Breast epithelium (tissue), 4 donors: ENCODE data around the gene SLC22A23. TPM values are rescaled to one million over a fixed set of nuclear protein-coding genes. Genes with fewer than 3 reads are reported as not detected.
A peak's percentile ranks its signal among the peaks of the same experiment; 100 is the strongest.

Experiments used
- DNase-seq, 2 donors: peaks; one replicate each; pipeline ENCODE4 v3.0.0-alpha.2; 2019; ENCODE audit warnings: low spot score in 2 of 2
- H3K27ac ChIP-seq, 2 donors: fragments of 200-600 bp; sonication (generic) in 1 of 2; one replicate each; pipeline ENCODE4 v1.5.1; 2016 to 2019; ENCODE audit warnings: mild to moderate bottlenecking in 1 of 2
- H3K27me3 ChIP-seq, 2 donors: fragments of 200-600 bp; sonication (generic) in 1 of 2; one replicate each; pipeline versions ENCODE4 v1.5.1 to v1.6.0; 2017 to 2019; ENCODE audit warnings: control low read depth in 1 of 2, mild to moderate bottlenecking in 1 of 2
- H3K36me3 ChIP-seq: fragments of 200-600 bp; one replicate; pipeline ENCODE4 v1.5.1; 2019
- H3K4me1 ChIP-seq, 2 donors: fragments of 200-600 bp; sonication (generic); one replicate each; pipeline ENCODE4 v1.5.1; 2016 to 2019; ENCODE audit warnings: control low read depth in 1 of 2
- H3K4me3 ChIP-seq, 3 donors: fragments of 200-600 bp; sonication (generic); 1 replicate in 2 of 3; 2 replicates in 1 of 3; pipeline ENCODE4 v1.5.1; 2016 to 2019; ENCODE audit warnings: mild to moderate bottlenecking in 3 of 3, moderate library complexity in 2 of 3
- H3K9me3 ChIP-seq, 2 donors: fragments of 200-600 bp; sonication (generic) in 1 of 2; one replicate each; pipeline ENCODE4 v1.5.1; 2016 to 2019; ENCODE audit warnings: control low read depth in 1 of 2
- CTCF ChIP-seq, 3 donors: fragments of 450-650 bp; IDR thresholded peaks; one replicate each; pipeline ENCODE4 v1.5.1; 2016 to 2017; ENCODE audit warnings: antibody characterized with exemption in 3 of 3, mild to moderate bottlenecking in 3 of 3, moderate library complexity in 3 of 3
- POLR2A ChIP-seq: fragments of 450-650 bp; IDR thresholded peaks from one replicate; pipeline ENCODE4 v1.6.1; 2016; ENCODE audit warnings: antibody characterized with exemption, mild to moderate bottlenecking, moderate library complexity
- POLR2AphosphoS5 ChIP-seq, 3 donors: sonication (generic); formaldehyde crosslinking; IDR thresholded peaks; one replicate each; pipeline ENCODE4 v1.6.1; 2017; ENCODE audit warnings: antibody characterized with exemption in 3 of 3
- intact Hi-C: fragments of 100-400 bp; cut with DNase I; formaldehyde crosslinking; loops from one replicate; pipeline ENCODE4 v1.15.1; 2023; ENCODE audit warnings: low total_unique reads
- total RNA-seq, 3 donors: library from RNA; depleted of rRNA; stranded (reverse); fragments of >200 nt; gene quantifications; one replicate each; pipeline ENCODE4 v1.1.0, GENCODE V29; 2016

The SLC22A23 gene
- total RNA-seq, 3 donors from 2014 or later = 10.9 to 26.3 (median 22.9) TPM

- no peaks in the 10 kb centered on the region for H3K27me3 ChIP-seq
- H3K9me3 ChIP-seq = no peaks in the 10 kb centered on the region
- no peak overlapping the region for H3K4me3 ChIP-seq
- TF ChIP-seq POLR2A (no peak), CTCF (IDR thresholded peaks at IDR 0.05) (no peak), POLR2AphosphoS5 (IDR thresholded peaks at IDR 0.05) (no peak)
- peaks cover 4 to 6% of the 10 kb centered on the region in 2 donors for H3K4me1 ChIP-seq
- no peak for DNase-seq
- intact Hi-C loops = no loop called here
- peak overlapping the region in 1 of 2 donors; percentile 95 for H3K27ac ChIP-seq
- H3K36me3 ChIP-seq = no peaks in the 10 kb centered on the region
Measured at GRCh38 chr6:3392930-3393835, 63.7 kb downstream of the SLC22A23 start.

- DNase-seq = no peak
- Histone ChIP-seq H3K27me3 (no peaks in the 10 kb centered on the region), H3K27ac (peak overlapping the region; percentile 95), H3K4me3 (no peak overlapping the region), H3K9me3 (no peaks in the 10 kb centered on the region), H3K36me3 (no peaks in the 10 kb centered on the region), H3K4me1 (peaks cover 4 to 6% of the 10 kb centered on the region in 2 donors)
- TF ChIP-seq POLR2AphosphoS5 (IDR thresholded peaks at IDR 0.05) = no peak
- TF ChIP-seq POLR2A = no peak
- no peak for TF ChIP-seq CTCF (IDR thresholded peaks at IDR 0.05)
- intact Hi-C loops = no loop called here
Measured at GRCh38 chr6:3391902-3392458, 64.9 kb downstream of the SLC22A23 start.

DNA sequence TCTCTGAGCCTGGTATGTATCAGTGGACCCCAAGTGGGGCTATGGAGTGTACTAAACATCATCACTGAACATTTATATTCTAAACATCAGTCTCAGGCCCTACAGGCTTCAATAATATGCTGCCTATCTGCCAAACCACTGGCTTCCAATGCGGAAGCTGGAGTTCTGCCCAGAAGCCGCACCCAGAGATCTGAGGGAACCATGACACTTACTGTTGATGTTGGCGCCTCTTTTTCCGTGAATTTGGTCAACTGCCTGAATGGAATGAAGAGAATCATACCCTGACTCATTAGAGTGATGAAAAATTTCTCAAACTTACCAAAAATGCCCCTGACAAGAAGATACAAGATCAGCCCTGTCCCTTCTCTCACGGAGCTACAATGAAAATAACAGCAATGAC, 66.2 kb downstream of the SLC22A23 start:
- Histone ChIP-seq H3K9me3 (no peaks in the 10 kb centered on the region), H3K4me3 (no peak overlapping the region), H3K27ac (peak overlapping the region; percentile 95), H3K36me3 (no peaks in the 10 kb centered on the region), H3K27me3 (no peaks in the 10 kb centered on the region), H3K4me1 (peaks cover 8 to 10% of the 10 kb centered on the region in 2 donors)
- intact Hi-C loops = no loop called here
- peak; percentile 68 to 94 for DNase-seq
- TF ChIP-seq POLR2A = no peak
- TF ChIP-seq CTCF (IDR thresholded peaks at IDR 0.05) = no peak
- peak; percentile 51 to 76 (median 69) for TF ChIP-seq POLR2AphosphoS5 (IDR thresholded peaks at IDR 0.05)

- H3K9me3 ChIP-seq = no peaks in the 10 kb centered on the region
- TF ChIP-seq CTCF (IDR thresholded peaks at IDR 0.05) (no peak), POLR2AphosphoS5 (IDR thresholded peaks at IDR 0.05) (peak; percentile 47 to 61 (median 60))
- H3K27me3 ChIP-seq = no peaks in the 10 kb centered on the region
- peaks cover 8 to 17% of the 10 kb centered on the region in 2 donors for H3K4me1 ChIP-seq
- peak overlapping the region; percentile 95 for H3K27ac ChIP-seq
- intact Hi-C loops = no loop called here
- no peak overlapping the region for H3K4me3 ChIP-seq
- peak in 1 of 2 donors; percentile 87 for DNase-seq
- no peaks in the 10 kb centered on the region for H3K36me3 ChIP-seq
Measured at GRCh38 chr6:3389390-3390167, 67.3 kb downstream of the SLC22A23 start.
